Trophoblast cell (in vitro differentiated cells and primary cell): ENCODE results near the gene PXN.
"Not testable (repeated sequence)": the region's sequence is repeated elsewhere in the genome, so short reads cannot be mapped to it uniquely, and the experiment has no call there.

ENCODE experiments used
- DNase-seq, 2 donors: peaks; one replicate each; pipeline ENCODE4 v3.0.0-alpha.2; 2016
- H2AFZ ChIP-seq: 2 replicates; pipeline ENCODE4 v1.6.1; 2013; ENCODE audit warnings: low read length, moderate library complexity, mild to moderate bottlenecking; ENCODE audit not compliant: insufficient read depth, poor library complexity
- H2AK5ac ChIP-seq: 2 replicates; pipeline ENCODE4 v1.6.1; 2013; ENCODE audit warnings: mild to moderate bottlenecking, low read length
- H2BK120ac ChIP-seq: 2 replicates; pipeline ENCODE4 v1.6.1; 2013; ENCODE audit warnings: low read length, mild to moderate bottlenecking, moderate library complexity; ENCODE audit not compliant: insufficient read depth, poor library complexity
- H2BK12ac ChIP-seq: 2 replicates; pipeline ENCODE4 v1.6.1; 2013; ENCODE audit warnings: mild to moderate bottlenecking, low read length, moderate library complexity
- H2BK5ac ChIP-seq: 2 replicates; pipeline ENCODE4 v1.6.1; 2013; ENCODE audit warnings: low read length, low read depth, moderate library complexity, mild to moderate bottlenecking; ENCODE audit not compliant: poor library complexity
- H3K14ac ChIP-seq: 2 replicates; pipeline ENCODE4 v1.6.1; 2013; ENCODE audit warnings: mild to moderate bottlenecking, low read length
- H3K18ac ChIP-seq: 2 replicates; pipeline ENCODE4 v1.6.1; 2013; ENCODE audit warnings: mild to moderate bottlenecking, low read length
- H3K23ac ChIP-seq: 2 replicates; pipeline ENCODE4 v1.6.1; 2013; ENCODE audit warnings: low read length
- H3K27ac ChIP-seq: 2 replicates; pipeline ENCODE4 v1.5.1; 2013; ENCODE audit warnings: low read depth, mild to moderate bottlenecking, inconsistent platforms, low read length, moderate library complexity
- H3K27me3 ChIP-seq: 2 replicates; pipeline ENCODE4 v1.6.1; 2013; ENCODE audit warnings: inconsistent platforms, mild to moderate bottlenecking, low read length, moderate library complexity; ENCODE audit not compliant: insufficient read depth
- H3K36me3 ChIP-seq, 2 experiments: 1 replicate in 1 of 2; 2 replicates in 1 of 2; pipeline ENCODE4 v1.6.1; 2013; ENCODE audit warnings: low read length in 2 of 2, mild to moderate bottlenecking in 2 of 2, moderate library complexity in 1 of 2; ENCODE audit not compliant: insufficient read depth in 2 of 2, control insufficient read depth in 1 of 2
- H3K4ac ChIP-seq: 2 replicates; pipeline ENCODE4 v1.6.1; 2013; ENCODE audit warnings: low read depth, mild to moderate bottlenecking, low read length, moderate library complexity
- H3K4me1 ChIP-seq, 2 experiments: 1 replicate in 1 of 2; 2 replicates in 1 of 2; pipeline ENCODE4 v1.6.1; 2013; ENCODE audit warnings: low read length in 2 of 2, mild to moderate bottlenecking in 2 of 2, moderate library complexity in 1 of 2; ENCODE audit not compliant: insufficient read depth in 2 of 2, control insufficient read depth in 1 of 2
- H3K4me2 ChIP-seq: 2 replicates; pipeline ENCODE4 v1.6.1; 2013; ENCODE audit warnings: inconsistent platforms, mild to moderate bottlenecking, low read length, moderate library complexity
- H3K4me3 ChIP-seq: 2 replicates; pipeline ENCODE4 v1.5.1; 2013; ENCODE audit warnings: mild to moderate bottlenecking, low read depth, low read length, inconsistent platforms
- H3K79me1 ChIP-seq: one replicate; pipeline ENCODE4 v1.6.1; 2013; ENCODE audit warnings: low read length
- H3K79me2 ChIP-seq: 2 replicates; pipeline ENCODE4 v1.6.1; 2013; ENCODE audit warnings: low read length, mild to moderate bottlenecking; ENCODE audit not compliant: control insufficient read depth, insufficient read depth, poor library complexity
- H3K9ac ChIP-seq: 2 replicates; pipeline ENCODE4 v1.6.1; 2013; ENCODE audit warnings: mild to moderate bottlenecking, low read length
- H3K9me3 ChIP-seq: 2 replicates; pipeline ENCODE4 v1.6.1; 2013; ENCODE audit warnings: low read depth, mild to moderate bottlenecking, control low read depth, inconsistent platforms, low read length; ENCODE audit not compliant: insufficient read depth
- H4K12ac ChIP-seq: 2 replicates; pipeline ENCODE4 v1.6.1; 2013; ENCODE audit warnings: low read depth, mild to moderate bottlenecking, low read length, moderate library complexity
- H4K8ac ChIP-seq: 2 replicates; pipeline ENCODE4 v1.6.1; 2013; ENCODE audit warnings: low read depth, mild to moderate bottlenecking, low read length, moderate library complexity
- H4K91ac ChIP-seq: one replicate; pipeline ENCODE4 v1.6.1; 2013; ENCODE audit warnings: low read depth, mild to moderate bottlenecking, low read length, moderate library complexity
- WGBS: extraction: QIAGEN DNeasy Blood & Tissue Kit; methylation state at CpG from one replicate; pipeline ENCODE4 v1.1.7; 2013; ENCODE audit warnings: missing lambda C conversion rate; ENCODE audit not compliant: insufficient read length, insufficient coverage; ENCODE audit errors: extremely low coverage; 5-methylcytosine and 5-hydroxymethylcytosine counted together

The PXN gene

DNA sequence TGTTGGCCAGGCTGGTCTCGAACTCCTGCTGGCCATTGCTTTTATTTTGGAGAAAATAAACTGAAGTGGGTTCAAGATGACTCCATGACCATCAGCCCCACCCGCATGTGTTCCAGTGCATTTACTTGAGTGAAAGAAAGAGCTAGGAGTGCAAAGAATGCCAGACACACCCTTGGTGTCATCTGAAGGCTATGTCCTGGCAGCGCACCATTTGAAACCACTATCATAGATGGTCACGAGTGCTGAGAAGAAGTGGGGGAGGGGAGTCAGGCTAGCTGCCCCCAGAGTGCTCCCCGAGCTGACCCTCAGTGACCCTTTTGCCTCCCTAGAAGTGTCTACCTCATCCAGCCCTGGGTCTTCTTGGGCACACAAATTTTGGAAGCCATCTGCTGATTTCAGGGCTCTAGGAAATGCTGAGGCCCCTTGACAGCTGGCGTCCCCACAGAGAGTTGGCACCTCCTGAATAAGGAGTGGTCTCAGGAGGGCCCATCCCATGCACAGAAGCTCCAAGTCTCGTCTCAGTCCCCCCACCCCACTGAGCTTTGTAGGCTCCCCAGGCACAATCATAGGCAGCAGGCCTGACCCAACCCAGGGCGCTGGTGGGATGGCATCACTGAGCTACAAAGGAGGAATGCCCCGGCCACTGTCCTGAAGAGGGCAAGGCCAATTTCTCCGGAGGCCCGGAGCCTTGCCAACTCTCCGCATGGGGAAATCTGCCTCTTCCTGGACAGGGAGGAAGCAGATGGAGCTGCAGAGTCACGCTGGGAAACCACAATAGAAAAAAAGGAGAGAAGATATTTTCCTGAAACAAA lies 28.0 kb downstream of the PXN start:
- H4K91ac ChIP-seq, result no peak overlapping the region
- H3K4me3 ChIP-seq, result no peak overlapping the region
- H4K12ac ChIP-seq, result no peak overlapping the region
- H3K27me3 ChIP-seq, result no peaks in the 10 kb centered on the region
- no peak overlapping the region for H3K23ac ChIP-seq
- peaks cover 9 to 14% of the 10 kb centered on the region in 2 experiments for H3K36me3 ChIP-seq
- H3K4me1 ChIP-seq, result peaks cover 47 to 58% of the 10 kb centered on the region in 2 experiments
- peak overlapping the region; percentile 74 for H3K4ac ChIP-seq
- H3K18ac ChIP-seq, result no peak overlapping the region
- H3K14ac ChIP-seq, result no peak overlapping the region
- DNase-seq, result peak; percentile 84 to 89
- H3K79me2 ChIP-seq, result peaks cover 45% of the 10 kb centered on the region
- H2AK5ac ChIP-seq, result no peak overlapping the region
- no peak overlapping the region for H3K4me2 ChIP-seq
- peaks cover 2% of the 10 kb centered on the region for H3K9me3 ChIP-seq
- peaks cover 15% of the 10 kb centered on the region for H3K79me1 ChIP-seq
- H2AFZ ChIP-seq, result no peak overlapping the region
- no peak overlapping the region for H3K9ac ChIP-seq
- no peak overlapping the region for H3K27ac ChIP-seq
- no peak overlapping the region for H2BK120ac ChIP-seq
- WGBS, result no CpG with 5 or more reads among the region's 13 CpGs
- H4K8ac ChIP-seq, result no peak overlapping the region
- H2BK5ac ChIP-seq, result no peak overlapping the region
- H2BK12ac ChIP-seq, result no peak overlapping the region

DNA sequence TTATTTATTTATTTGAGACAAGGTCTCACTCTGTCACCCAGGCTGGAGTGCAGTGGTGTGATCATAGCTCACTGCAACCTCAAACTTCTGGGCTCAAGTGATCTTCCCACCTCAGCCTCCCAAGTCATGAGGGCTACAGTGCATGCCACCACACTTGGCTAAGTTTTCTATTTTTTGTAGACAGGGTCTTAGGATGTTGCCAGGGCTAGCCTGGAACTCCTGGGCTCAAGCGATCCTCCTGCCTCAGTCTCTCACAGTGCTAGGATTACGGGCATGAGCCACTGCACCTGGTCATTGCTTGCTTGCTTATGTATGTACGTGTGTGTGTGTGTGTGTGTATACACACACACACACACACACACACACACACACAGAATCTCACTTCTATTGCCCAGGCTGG lies 28.7 kb downstream of the PXN start:
- H3K27ac ChIP-seq, H2AFZ ChIP-seq, H4K91ac ChIP-seq, H2BK120ac ChIP-seq, DNase-seq, H3K14ac ChIP-seq, H3K4me3 ChIP-seq, H3K18ac ChIP-seq, H2BK12ac ChIP-seq, H3K27me3 ChIP-seq, H2BK5ac ChIP-seq, H3K9ac ChIP-seq, H3K23ac ChIP-seq, H3K9me3 ChIP-seq, H4K12ac ChIP-seq, H4K8ac ChIP-seq, H3K4me2 ChIP-seq, H2AK5ac ChIP-seq: not testable (repeated sequence)
- Histone ChIP-seq H3K79me1 (peaks cover 23% of the 10 kb centered on the region), H3K4ac (peak overlapping the region; percentile 74), H3K79me2 (peaks cover 43% of the 10 kb centered on the region), H3K4me1 (peaks cover 55 to 61% of the 10 kb centered on the region in 2 experiments), H3K36me3 (peaks cover 9 to 14% of the 10 kb centered on the region in 2 experiments)
- WGBS, result no CpG with 5 or more reads among the region's 3 CpGs

DNA sequence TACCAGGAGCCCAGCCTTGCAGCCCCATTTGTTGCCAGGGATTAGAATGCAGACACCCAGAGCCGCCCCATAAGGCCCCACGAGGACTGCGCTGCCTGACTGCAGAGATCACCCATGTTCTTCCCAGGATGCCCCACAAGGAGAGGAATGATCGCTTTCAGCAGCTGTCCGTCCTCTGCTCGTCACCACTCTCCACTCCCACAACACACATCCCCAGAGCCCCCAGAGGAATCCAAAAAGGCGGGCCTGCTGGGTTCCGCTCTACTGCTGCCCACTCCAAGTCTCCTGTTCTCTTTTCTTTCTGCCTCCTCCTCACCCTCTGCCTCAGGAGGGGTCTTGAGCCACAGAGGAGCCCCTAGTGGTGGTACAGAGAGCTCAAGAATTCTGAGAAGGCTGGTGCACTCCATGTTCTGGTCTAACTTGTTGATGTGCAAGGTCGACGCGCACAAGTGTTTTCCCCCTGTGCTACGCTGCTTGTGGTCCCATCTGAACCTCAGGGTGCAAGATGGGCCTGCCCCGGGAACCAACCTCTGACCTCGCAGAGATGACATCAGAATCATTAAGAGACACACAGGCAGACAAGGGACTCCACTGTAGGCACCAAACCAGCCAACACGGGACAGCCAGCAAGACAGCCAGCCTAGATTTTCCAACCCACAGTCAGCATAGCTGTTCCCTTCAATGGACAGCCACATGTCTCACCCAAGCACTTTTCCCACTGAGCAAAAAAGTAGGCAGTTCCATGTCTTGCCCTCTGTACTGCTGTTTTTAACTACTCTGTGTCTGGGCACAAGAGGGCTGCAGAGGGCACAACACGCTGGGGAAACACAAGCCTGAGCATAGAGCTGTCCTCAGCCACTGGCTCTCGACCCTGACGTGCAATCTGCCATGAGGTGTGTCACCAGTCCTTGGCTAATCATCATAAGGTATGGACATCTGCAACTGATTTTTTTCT lies 29.9 kb downstream of the PXN start:
- H3K27ac ChIP-seq, result peak overlapping the region; percentile 53
- WGBS, result no CpG with 5 or more reads among the region's 18 CpGs
- H3K36me3 ChIP-seq, result peaks cover 5 to 7% of the 10 kb centered on the region in 2 experiments
- peak overlapping the region; percentile 55 for H3K18ac ChIP-seq
- H3K4me3 ChIP-seq, result no peak overlapping the region
- H4K12ac ChIP-seq, result no peak overlapping the region
- peak overlapping the region; percentile 68 for H3K4ac ChIP-seq
- H3K4me2 ChIP-seq, result no peak overlapping the region
- peaks cover 60 to 61% of the 10 kb centered on the region in 2 experiments for H3K4me1 ChIP-seq
- peak; percentile 40 to 46 for DNase-seq
- peak overlapping the region; percentile 45 for H3K14ac ChIP-seq
- H2BK12ac ChIP-seq, result peak overlapping the region; percentile 31
- H2BK5ac ChIP-seq, result peak overlapping the region; percentile 28
- peak overlapping the region; percentile 65 for H4K91ac ChIP-seq
- H3K23ac ChIP-seq, result no peak overlapping the region
- peaks cover 32% of the 10 kb centered on the region for H3K79me1 ChIP-seq
- no peak overlapping the region for H3K9ac ChIP-seq
- H2AFZ ChIP-seq, result peak overlapping the region; percentile 9
- H2AK5ac ChIP-seq, result peak overlapping the region; percentile 0
- peak overlapping the region; percentile 24 for H4K8ac ChIP-seq
- H3K79me2 ChIP-seq, result peaks cover 37% of the 10 kb centered on the region
- peak overlapping the region; percentile 37 for H2BK120ac ChIP-seq
- H3K9me3 ChIP-seq, result peaks cover 2% of the 10 kb centered on the region
- H3K27me3 ChIP-seq, result no peaks in the 10 kb centered on the region

DNA sequence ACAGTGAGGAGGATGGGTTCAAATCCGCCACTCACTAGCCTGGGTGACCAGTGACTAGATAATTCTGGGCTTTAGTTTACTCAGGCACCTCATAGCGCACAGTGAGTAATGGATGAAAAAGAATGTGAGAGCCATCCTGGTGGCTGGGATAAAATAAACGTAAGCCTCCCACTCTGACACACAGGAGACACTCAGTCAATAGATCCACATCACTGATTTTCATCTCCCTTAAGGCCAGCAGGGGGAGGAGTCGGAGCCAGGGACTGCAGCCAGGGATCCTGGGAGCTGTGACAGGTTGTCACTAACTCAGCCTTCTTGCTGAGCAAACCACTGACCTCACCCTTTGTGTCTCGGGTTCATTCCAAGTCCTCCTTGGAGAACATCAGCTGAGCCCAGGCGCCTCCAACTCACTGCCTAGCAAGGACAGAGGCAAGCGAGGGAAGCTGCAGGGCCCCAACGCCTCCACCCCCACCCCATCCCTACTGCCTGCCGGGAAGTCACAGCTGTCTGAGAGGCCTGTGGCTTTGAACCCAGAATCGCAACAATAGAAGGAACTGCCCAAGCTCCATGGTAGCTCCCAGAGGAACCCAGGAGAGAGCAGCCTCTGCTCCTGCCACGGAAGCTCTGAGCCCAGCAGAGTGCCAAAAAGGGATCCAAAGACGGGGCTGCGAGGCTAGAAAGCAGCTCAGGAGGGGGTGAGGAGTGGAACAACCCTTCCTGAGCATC lies 30.7 kb downstream of the PXN start:
- peaks cover 2% of the 10 kb centered on the region for H3K9me3 ChIP-seq
- H3K14ac ChIP-seq, result peak overlapping the region; percentile 45
- peak overlapping the region; percentile 55 for H2BK12ac ChIP-seq
- WGBS, result no CpG with 5 or more reads among the region's 13 CpGs
- no peak overlapping the region for H3K4me3 ChIP-seq
- H3K36me3 ChIP-seq, result peaks cover 5 to 7% of the 10 kb centered on the region in 2 experiments
- peak overlapping the region; percentile 37 for H2BK120ac ChIP-seq
- peak overlapping the region; percentile 55 for H3K18ac ChIP-seq
- peak overlapping the region; percentile 24 for H4K8ac ChIP-seq
- peaks cover 38% of the 10 kb centered on the region for H3K79me1 ChIP-seq
- no peak overlapping the region for H3K4me2 ChIP-seq
- H3K23ac ChIP-seq, result no peak overlapping the region
- no peaks in the 10 kb centered on the region for H3K27me3 ChIP-seq
- peaks cover 34% of the 10 kb centered on the region for H3K79me2 ChIP-seq
- peak overlapping the region; percentile 61 for H3K4ac ChIP-seq
- peak overlapping the region; percentile 65 for H4K91ac ChIP-seq
- peak overlapping the region; percentile 42 for H2AK5ac ChIP-seq
- H3K9ac ChIP-seq, result no peak overlapping the region
- H2AFZ ChIP-seq, result no peak overlapping the region
- peak overlapping the region; percentile 3 for H4K12ac ChIP-seq
- H2BK5ac ChIP-seq, result peak overlapping the region; percentile 23
- H3K4me1 ChIP-seq, result peaks cover 59% of the 10 kb centered on the region in 2 experiments
- peak overlapping the region; percentile 100 for H3K27ac ChIP-seq
- DNase-seq, result peak; percentile 96 to 97
